CD8-positive, alpha-beta memory T cell (primary cell): ENCODE measurements around the gene POLG2. TPM values are rescaled to one million over a fixed set of nuclear protein-coding genes. Genes with fewer than 3 reads are reported as not detected.
"Not testable (repeated sequence)": the region's sequence is repeated elsewhere in the genome, so short reads cannot be mapped to it uniquely, and the experiment has no call there.

Experiments used
- CTCF ChIA-PET: fragments of 350-600 bp; sonication (Branson Sonifier 250); formaldehyde crosslinking; loops from one replicate; lab custom pipeline; 2021; ENCODE audit warnings: antibody characterized with exemption; lab: Charles Lee
- POLR2A ChIA-PET: fragments of 350-600 bp; sonication (Branson Sonifier 250); formaldehyde crosslinking; loops from one replicate; lab custom pipeline; 2021; ENCODE audit warnings: antibody characterized with exemption; lab: Charles Lee
- DNase-seq, 5 donors: peaks; one replicate each; pipeline versions ENCODE4 v3.0.0 to v3.0.0-alpha.2; 2020 to 2022; ENCODE audit warnings: mixed read lengths in 1 of 5
- H3K27ac ChIP-seq: one replicate; pipeline ENCODE4 v1.7.0; 2013; ENCODE audit warnings: low read depth, mild to moderate bottlenecking, low read length, moderate library complexity
- H3K27me3 ChIP-seq: 2 replicates; pipeline ENCODE4 v1.7.0; 2013; ENCODE audit warnings: low read length, mild to moderate bottlenecking; ENCODE audit not compliant: insufficient read depth, poor library complexity, severe bottlenecking
- H3K36me3 ChIP-seq: 2 replicates; pipeline ENCODE4 v1.7.0; 2013; ENCODE audit warnings: mild to moderate bottlenecking, low read length, moderate library complexity; ENCODE audit not compliant: insufficient read depth
- H3K4me1 ChIP-seq: 2 replicates; pipeline ENCODE4 v1.7.0; 2013; ENCODE audit warnings: mild to moderate bottlenecking, low read length, moderate library complexity; ENCODE audit not compliant: insufficient read depth
- H3K4me3 ChIP-seq: 2 replicates; pipeline ENCODE4 v1.7.0; 2013; ENCODE audit warnings: mild to moderate bottlenecking, low read length
- H3K9me3 ChIP-seq: 2 replicates; pipeline ENCODE4 v1.7.0; 2013; ENCODE audit warnings: mild to moderate bottlenecking, low read length
- H3K27ac Mint-ChIP-seq, 8 donors: one replicate each; pipeline ENCODE4 v1.8.0; 2020 to 2021; ENCODE audit warnings: mixed read lengths in 8 of 8, mild to moderate bottlenecking in 6 of 8, inconsistent platforms in 3 of 8, moderate library complexity in 3 of 8
- H3K27me3 Mint-ChIP-seq, 2 donors: one replicate each; pipeline ENCODE4 v1.8.0; 2020 to 2021; ENCODE audit warnings: mixed read lengths in 2 of 2, mild to moderate bottlenecking in 1 of 2, moderate library complexity in 1 of 2
- H3K36me3 Mint-ChIP-seq, 3 donors: one replicate each; pipeline ENCODE4 v1.8.0; 2020 to 2021; ENCODE audit warnings: mixed read lengths in 3 of 3, inconsistent platforms in 1 of 3, mild to moderate bottlenecking in 1 of 3
- H3K4me1 Mint-ChIP-seq, 3 donors: one replicate each; pipeline ENCODE4 v1.8.0; 2020 to 2021; ENCODE audit warnings: mixed read lengths in 3 of 3, inconsistent platforms in 1 of 3, mild to moderate bottlenecking in 1 of 3
- H3K4me3 Mint-ChIP-seq, 7 donors: one replicate each; pipeline ENCODE4 v1.8.0; 2020 to 2021; ENCODE audit warnings: mixed read lengths in 7 of 7, mild to moderate bottlenecking in 6 of 7, moderate library complexity in 4 of 7, inconsistent platforms in 2 of 7
- H3K9me3 Mint-ChIP-seq, 5 donors: one replicate each; pipeline ENCODE4 v1.8.0; 2020 to 2022; ENCODE audit warnings: mixed read lengths in 5 of 5, mild to moderate bottlenecking in 3 of 5, moderate library complexity in 2 of 5, inconsistent platforms in 1 of 5
- polyA plus RNA-seq: library from polyadenylated mRNA; unstranded; fragments of 300-500 nt; fragmentation: Illumina TruSeq; gene quantifications from one replicate; pipeline ENCODE4 v1.2.3, GENCODE V29; 2021
- total RNA-seq, 2 experiments: library from RNA; stranded (reverse); gene quantifications; one replicate each; pipeline ENCODE4 v1.2.3, GENCODE V29; 2021

Gene POLG2
- total and polyA plus RNA-seq, 3 experiments from 2014 or later = 5.3 to 26.5 (median 26.4) TPM

DNA sequence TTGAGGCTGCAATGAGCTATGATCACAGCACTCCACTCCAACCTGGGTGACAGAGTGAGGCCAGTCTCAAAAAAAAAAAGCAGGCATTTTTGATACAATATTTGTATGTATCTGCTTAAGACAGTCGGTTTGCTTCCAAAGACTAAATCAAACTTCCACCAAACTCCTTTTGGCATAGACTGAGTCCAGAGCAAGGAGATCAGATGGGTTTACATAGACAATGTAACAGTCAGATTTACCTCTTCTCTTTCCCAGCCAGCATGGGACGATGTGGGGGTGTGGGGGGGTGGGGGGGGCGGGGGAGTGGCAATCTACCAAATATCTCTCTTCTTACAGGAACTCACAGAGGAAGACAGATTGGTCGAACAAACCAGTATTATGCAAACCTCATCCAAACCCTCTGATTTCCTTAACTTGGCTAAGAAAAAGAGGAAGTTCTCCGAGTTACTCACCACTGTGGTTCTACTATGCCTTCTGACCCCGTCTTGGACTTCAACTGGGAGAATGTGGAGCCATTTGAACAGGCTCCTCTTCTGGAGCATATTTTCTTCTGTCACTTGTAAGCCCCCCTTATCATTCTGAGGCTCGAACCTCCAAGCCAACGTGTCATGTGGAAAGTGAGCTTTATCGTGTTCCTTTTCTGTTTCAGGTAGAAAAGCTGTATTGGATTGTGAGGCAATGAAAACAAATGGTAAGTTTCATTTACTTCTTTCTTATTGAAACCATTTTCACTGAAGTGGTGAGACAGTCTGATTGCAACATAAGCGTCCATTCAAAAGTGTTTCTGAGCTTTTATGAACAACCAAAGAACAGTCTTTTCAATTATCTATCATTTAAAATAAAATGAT lies 48.0 kb downstream of the POLG2 start, which contains the start of gene MILR1:
Gene MILR1 (plus strand): TSS at position 451 of the 848 bp plus-strand sequence. CDS start 54 bp downstream, at position 505.
- Histone ChIP-seq H3K27ac (peak within 1 kb of the TSS; percentile 59), H3K9me3 (no peaks in the 10 kb centered on the region), H3K4me1 (peaks cover 7% of the 10 kb centered on the region), H3K4me3 (no peak within 1 kb of the TSS), H3K36me3 (no peaks in the 10 kb centered on the region), H3K27me3 (no peaks in the 10 kb centered on the region)
- Mint-ChIP-seq H3K4me1 (peaks cover 0 to 5% (median 3%) of the 10 kb centered on the region in 3 donors), H3K27ac (peak within 1 kb of the TSS in 4 of 8 donors; percentile 14 to 92 (median 44)), H3K9me3 (no peaks in the 10 kb centered on the region), H3K4me3 (no peak within 1 kb of the TSS), H3K27me3 (peaks cover 0 to 2% of the 10 kb centered on the region in 2 donors), H3K36me3 (no peaks in the 10 kb centered on the region)
- no peak for DNase-seq
- CTCF ChIA-PET = no interaction called here
- POLR2A ChIA-PET = no interaction called here

GRCh38 chr17:64447526-64447925 lies 49.3 kb downstream of the POLG2 start:
- ChIA-PET POLR2A (interaction anchor here (0.6 kb wide), 1 partner anchor 48 kb away, joined by 6 read pairs; no protein-coding TSS in a partner anchor), CTCF (no interaction called here)
- no peak overlapping the region for H3K27ac Mint-ChIP-seq
- H3K36me3 Mint-ChIP-seq = no peaks in the 10 kb centered on the region
- no peak overlapping the region for H3K4me3 ChIP-seq
- H3K4me3 Mint-ChIP-seq = no peak overlapping the region
- no peaks in the 10 kb centered on the region for H3K27me3 ChIP-seq
- no peaks in the 10 kb centered on the region for H3K9me3 ChIP-seq
- H3K9me3 Mint-ChIP-seq = no peaks in the 10 kb centered on the region
- peaks cover 0 to 2% of the 10 kb centered on the region in 2 donors for H3K27me3 Mint-ChIP-seq
- peaks cover 3 to 8% (median 7%) of the 10 kb centered on the region in 3 donors for H3K4me1 Mint-ChIP-seq
- H3K27ac ChIP-seq = no peak overlapping the region
- H3K4me1 ChIP-seq = peaks cover 15% of the 10 kb centered on the region
- no peak for DNase-seq
- H3K36me3 ChIP-seq = no peaks in the 10 kb centered on the region

DNA sequence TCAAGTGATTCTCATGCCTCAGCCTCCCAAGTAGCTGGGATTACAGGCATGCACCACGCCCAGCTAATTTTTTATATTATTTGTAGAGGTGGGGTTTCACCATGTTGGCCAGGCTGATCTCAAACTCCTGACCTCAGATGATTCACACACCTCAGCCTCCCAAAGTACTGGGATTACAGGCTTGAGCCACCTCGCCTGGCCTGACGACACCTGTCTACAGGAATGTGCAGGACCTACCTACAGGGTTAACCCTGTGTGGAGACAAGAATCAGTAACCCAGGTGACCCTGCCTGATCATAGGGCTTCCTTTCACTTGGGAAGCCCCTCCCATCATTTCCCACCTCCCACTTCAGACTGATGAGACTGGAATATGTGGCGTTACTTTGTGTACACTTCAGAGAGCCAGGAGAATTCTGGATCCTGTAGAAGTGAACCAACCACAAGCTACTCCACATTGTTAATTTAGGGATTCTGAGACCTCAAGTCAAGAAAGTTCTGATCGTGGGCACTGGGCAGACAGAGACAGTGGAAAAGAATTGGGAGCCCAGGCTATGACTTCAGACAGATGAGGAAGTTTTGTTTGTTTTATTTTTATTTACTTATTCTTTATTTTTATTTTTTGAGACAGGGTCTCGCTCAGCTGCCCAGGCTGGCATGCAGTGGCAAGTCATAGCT lies 53.6 kb downstream of the POLG2 start:
- peaks cover 4 to 19% (median 5%) of the 10 kb centered on the region in 3 donors for H3K36me3 Mint-ChIP-seq
- Histone ChIP-seq H3K36me3 (no peaks in the 10 kb centered on the region), H3K9me3 (peaks cover 1% of the 10 kb centered on the region), H3K4me3 (no peak overlapping the region), H3K27ac (no peak overlapping the region), H3K27me3 (no peaks in the 10 kb centered on the region), H3K4me1 (peaks cover 22% of the 10 kb centered on the region)
- H3K9me3 Mint-ChIP-seq = peaks cover 4 to 17% (median 14%) of the 10 kb centered on the region in 5 donors
- POLR2A ChIA-PET = no interaction called here
- no peak overlapping the region for H3K27ac Mint-ChIP-seq
- H3K4me1 Mint-ChIP-seq = peaks cover 12 to 18% (median 14%) of the 10 kb centered on the region in 3 donors
- CTCF ChIA-PET = interaction anchor here (1.3 kb wide), 1 partner anchor 13 kb away, joined by 3 read pairs; no protein-coding TSS in a partner anchor
- DNase-seq = no peak
- H3K27me3 Mint-ChIP-seq = peaks cover 1 to 3% of the 10 kb centered on the region in 2 donors
- H3K4me3 Mint-ChIP-seq = no peak overlapping the region

DNA sequence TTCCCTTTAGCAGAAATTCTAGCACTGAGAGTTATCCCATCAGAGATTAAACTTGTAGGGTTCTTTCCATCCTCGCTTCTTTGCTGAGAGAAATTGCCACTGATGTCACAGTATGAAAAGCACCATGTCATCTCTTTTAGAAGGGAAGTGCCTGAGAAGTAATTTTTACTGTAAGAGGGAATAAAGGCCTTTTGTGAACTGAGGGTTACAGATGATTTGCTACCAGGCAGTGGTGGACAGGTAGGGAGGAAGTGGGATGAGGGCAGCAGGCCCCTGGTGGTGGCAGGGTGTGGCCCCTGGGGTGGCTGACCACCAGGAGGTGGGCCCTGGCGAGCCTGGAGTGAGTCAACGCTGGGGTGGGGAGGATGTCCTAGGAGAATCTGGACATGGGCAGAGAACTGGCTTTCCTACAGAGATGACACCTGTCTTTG lies 54.3 kb downstream of the POLG2 start:
- ChIA-PET CTCF (interaction anchor here (1.3 kb wide), 1 partner anchor 14 kb away, joined by 3 read pairs; no protein-coding TSS in a partner anchor), POLR2A (no interaction called here)
- peak overlapping the region; percentile 4 for H3K4me3 ChIP-seq
- H3K36me3 ChIP-seq = no peaks in the 10 kb centered on the region
- Mint-ChIP-seq H3K27me3 (peaks cover 1 to 3% of the 10 kb centered on the region in 2 donors), H3K4me3 (peak overlapping the region in 6 of 7 donors; percentile 65 to 82 (median 68)), H3K27ac (peak overlapping the region in 6 of 8 donors; percentile 42 to 87 (median 71)), H3K4me1 (peaks cover 12 to 18% (median 14%) of the 10 kb centered on the region in 3 donors), H3K36me3 (peaks cover 5 to 26% (median 6%) of the 10 kb centered on the region in 3 donors), H3K9me3 (peaks cover 4 to 24% (median 20%) of the 10 kb centered on the region in 5 donors)
- peak in 1 of 5 donors; percentile 11 for DNase-seq
- H3K27ac ChIP-seq = no peak overlapping the region
- peaks cover 22% of the 10 kb centered on the region for H3K4me1 ChIP-seq
- H3K9me3 ChIP-seq = peaks cover 8% of the 10 kb centered on the region
- H3K27me3 ChIP-seq = no peaks in the 10 kb centered on the region

DNA sequence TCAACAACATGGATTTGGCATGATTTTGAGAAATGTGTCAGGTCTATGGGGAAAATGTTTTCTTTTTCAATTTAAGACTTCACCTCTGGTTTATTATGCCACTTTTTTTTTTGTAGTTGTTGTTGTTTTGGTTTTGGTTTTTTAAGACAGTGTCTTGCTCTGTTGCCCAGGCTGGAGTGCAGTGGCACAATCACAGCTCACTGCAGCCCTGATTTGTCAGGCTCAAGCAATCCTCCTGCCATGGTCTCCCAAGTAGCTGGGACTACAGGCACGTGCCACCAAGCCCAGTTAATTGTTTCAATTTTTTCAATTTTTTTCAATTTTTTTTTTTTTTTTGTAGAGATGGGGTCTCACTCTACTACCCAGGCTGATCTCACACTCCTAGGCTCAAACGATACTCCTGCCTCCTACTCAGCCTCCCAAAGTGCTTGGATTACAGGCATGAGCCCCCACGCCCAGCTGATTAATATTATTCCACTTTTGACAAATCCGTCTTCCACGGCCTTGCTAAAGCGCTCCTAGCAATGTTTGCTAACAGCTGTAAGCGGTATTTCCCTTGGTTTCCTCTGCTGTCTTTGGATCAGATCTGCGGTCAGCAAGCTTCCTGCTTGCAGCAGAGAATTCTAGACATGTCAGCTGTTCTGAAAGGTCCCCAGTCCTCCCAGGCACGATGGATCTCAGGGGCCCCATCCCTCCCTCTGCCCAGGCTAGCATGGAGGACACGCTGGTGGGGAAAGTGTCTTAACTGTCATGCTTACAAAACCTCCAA lies 54.9 kb downstream of the POLG2 start:
- peaks cover 4 to 30% (median 26%) of the 10 kb centered on the region in 5 donors for H3K9me3 Mint-ChIP-seq
- CTCF ChIA-PET = interaction anchor here (1.3 kb wide), 1 partner anchor 15 kb away, joined by 3 read pairs; no protein-coding TSS in a partner anchor
- H3K27me3 ChIP-seq = no peaks in the 10 kb centered on the region
- H3K27ac ChIP-seq = no peak overlapping the region
- POLR2A ChIA-PET = no interaction called here
- H3K4me3 ChIP-seq = peak overlapping the region; percentile 4
- H3K9me3 ChIP-seq = peaks cover 11% of the 10 kb centered on the region
- peak in 2 of 5 donors; percentile 7 to 35 for DNase-seq
- peak overlapping the region in 7 of 8 donors; percentile 42 to 92 (median 76) for H3K27ac Mint-ChIP-seq
- H3K4me1 Mint-ChIP-seq = peaks cover 12 to 18% (median 14%) of the 10 kb centered on the region in 3 donors
- H3K4me3 Mint-ChIP-seq = peak overlapping the region in 6 of 7 donors; percentile 65 to 82 (median 68)
- H3K36me3 Mint-ChIP-seq = peaks cover 5 to 32% (median 6%) of the 10 kb centered on the region in 3 donors
- no peaks in the 10 kb centered on the region for H3K36me3 ChIP-seq
- H3K4me1 ChIP-seq = peaks cover 22% of the 10 kb centered on the region
- H3K27me3 Mint-ChIP-seq = peaks cover 3% of the 10 kb centered on the region in 2 donors

DNA sequence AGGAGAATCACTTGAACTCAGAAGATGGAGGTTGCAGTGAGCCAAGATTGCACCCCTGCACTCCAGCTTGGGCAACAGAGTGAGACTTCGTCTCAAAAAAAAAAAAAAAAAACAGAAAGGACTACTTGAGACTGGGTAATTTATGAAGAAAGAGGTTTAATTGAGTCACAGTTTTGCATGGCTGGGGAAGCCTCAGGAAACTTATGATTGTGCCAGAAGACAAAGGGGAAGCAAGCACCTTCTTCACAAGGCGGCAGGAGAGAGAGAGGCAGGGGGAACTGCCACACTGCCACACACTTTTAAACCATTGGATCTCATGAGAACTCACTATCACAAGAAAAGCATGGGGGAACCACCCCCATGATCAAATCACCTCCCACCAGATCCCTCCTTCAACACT lies 56.9 kb downstream of the POLG2 start:
- no peak for DNase-seq
- peaks cover 22% of the 10 kb centered on the region for H3K4me1 ChIP-seq
- Mint-ChIP-seq H3K27ac (no peak overlapping the region), H3K27me3 (peaks cover 3% of the 10 kb centered on the region in 2 donors), H3K9me3 (peaks cover 4 to 32% (median 28%) of the 10 kb centered on the region in 5 donors), H3K4me1 (peaks cover 12 to 18% (median 14%) of the 10 kb centered on the region in 3 donors), H3K36me3 (peaks cover 5 to 36% (median 6%) of the 10 kb centered on the region in 3 donors), H3K4me3 (no peak overlapping the region)
- H3K27ac ChIP-seq = no peak overlapping the region
- CTCF ChIA-PET = no interaction called here
- no peaks in the 10 kb centered on the region for H3K27me3 ChIP-seq
- no peaks in the 10 kb centered on the region for H3K36me3 ChIP-seq
- H3K9me3 ChIP-seq = peaks cover 11% of the 10 kb centered on the region
- POLR2A ChIA-PET = no interaction called here
- H3K4me3 ChIP-seq = no peak overlapping the region

GRCh38 chr17:64439521-64439920 lies 57.3 kb downstream of the POLG2 start:
- Histone ChIP-seq H3K9me3 (peaks cover 11% of the 10 kb centered on the region), H3K4me1 (peaks cover 22% of the 10 kb centered on the region)
- peaks cover 12 to 18% (median 14%) of the 10 kb centered on the region in 3 donors for H3K4me1 Mint-ChIP-seq
- H3K36me3 ChIP-seq, H3K4me3 ChIP-seq, CTCF ChIA-PET, H3K27me3 ChIP-seq, H3K4me3 Mint-ChIP-seq, H3K27ac ChIP-seq, H3K27me3 Mint-ChIP-seq, DNase-seq, H3K27ac Mint-ChIP-seq, POLR2A ChIA-PET: not testable (repeated sequence)
- H3K36me3 Mint-ChIP-seq = peaks cover 5 to 36% (median 6%) of the 10 kb centered on the region in 3 donors
- H3K9me3 Mint-ChIP-seq = peaks cover 4 to 32% (median 28%) of the 10 kb centered on the region in 5 donors
